Fibroblast of mammary gland (primary cell): Measurements from ENCODE around the gene MYO6.

Source experiments
- DNase-seq: peaks from one replicate; pipeline ENCODE4 v3.0.0-alpha.2; 2010; ENCODE audit warnings: low read depth
- H3K4me3 ChIP-seq: 2 replicates; pipeline ENCODE4 v1.5.1; 2011; ENCODE audit warnings: low read depth, mild to moderate bottlenecking, low read length, moderate library complexity; ENCODE audit not compliant: control insufficient read depth
- CTCF ChIP-seq: conservative IDR thresholded peaks from 2 replicates; pipeline ENCODE4 v1.5.1; 2011; ENCODE audit warnings: low read depth, low read length, inconsistent platforms; ENCODE audit not compliant: control insufficient read depth, insufficient read depth

MYO6 gene

DNA sequence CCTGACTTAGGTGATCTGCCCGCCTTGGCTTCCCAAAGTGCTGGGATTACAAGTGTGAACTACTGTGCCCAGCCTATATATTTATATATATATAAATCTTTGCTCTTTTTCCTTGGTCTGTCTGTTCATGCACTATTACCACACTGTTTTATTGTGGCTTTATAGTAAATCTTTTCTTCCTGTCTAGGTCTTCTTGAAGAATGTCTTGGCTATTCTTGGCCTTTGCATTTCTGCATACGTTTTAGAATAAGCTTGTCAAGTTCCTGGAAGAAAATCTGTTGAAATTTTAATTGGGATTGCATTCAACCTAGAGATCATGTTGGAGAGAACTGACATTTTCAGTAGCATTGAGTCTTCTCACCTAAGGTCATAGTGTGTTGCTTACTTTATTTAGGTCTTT, 37.1 kb downstream of the MYO6 start:
- no peak overlapping the region for H3K4me3 ChIP-seq
- DNase-seq = no peak
- no peak for TF ChIP-seq CTCF

GRCh38 chr6:75788894-75789293, 39.9 kb downstream of the MYO6 start:
- no peak overlapping the region for H3K4me3 ChIP-seq
- TF ChIP-seq CTCF = no peak
- DNase-seq = no peak

DNA sequence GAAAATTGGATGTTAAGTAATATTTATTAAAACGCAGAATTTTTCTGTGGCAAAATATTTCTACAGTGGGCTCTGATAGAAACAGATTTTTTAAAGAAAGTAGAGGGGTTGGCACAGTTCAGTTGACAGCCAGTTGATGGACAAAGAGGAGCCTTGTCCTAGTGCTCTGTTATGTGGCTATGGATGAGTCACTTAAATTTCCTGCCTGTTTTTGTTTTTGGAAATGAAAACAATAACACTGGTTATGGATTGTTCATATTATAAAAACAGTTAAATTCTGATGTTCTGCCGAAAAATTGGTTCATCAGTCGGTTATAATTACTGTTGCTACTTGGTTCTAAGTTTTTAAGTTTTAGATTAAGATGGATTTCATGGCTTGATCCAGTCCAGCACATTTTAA, 42.8 kb downstream of the MYO6 start:
- H3K4me3 ChIP-seq = no peak overlapping the region
- DNase-seq = peak; percentile 16
- no peak for TF ChIP-seq CTCF

GRCh38 chr6:75794351-75794846, 45.4 kb downstream of the MYO6 start:
- TF ChIP-seq CTCF = no peak
- no peak overlapping the region for H3K4me3 ChIP-seq

DNA sequence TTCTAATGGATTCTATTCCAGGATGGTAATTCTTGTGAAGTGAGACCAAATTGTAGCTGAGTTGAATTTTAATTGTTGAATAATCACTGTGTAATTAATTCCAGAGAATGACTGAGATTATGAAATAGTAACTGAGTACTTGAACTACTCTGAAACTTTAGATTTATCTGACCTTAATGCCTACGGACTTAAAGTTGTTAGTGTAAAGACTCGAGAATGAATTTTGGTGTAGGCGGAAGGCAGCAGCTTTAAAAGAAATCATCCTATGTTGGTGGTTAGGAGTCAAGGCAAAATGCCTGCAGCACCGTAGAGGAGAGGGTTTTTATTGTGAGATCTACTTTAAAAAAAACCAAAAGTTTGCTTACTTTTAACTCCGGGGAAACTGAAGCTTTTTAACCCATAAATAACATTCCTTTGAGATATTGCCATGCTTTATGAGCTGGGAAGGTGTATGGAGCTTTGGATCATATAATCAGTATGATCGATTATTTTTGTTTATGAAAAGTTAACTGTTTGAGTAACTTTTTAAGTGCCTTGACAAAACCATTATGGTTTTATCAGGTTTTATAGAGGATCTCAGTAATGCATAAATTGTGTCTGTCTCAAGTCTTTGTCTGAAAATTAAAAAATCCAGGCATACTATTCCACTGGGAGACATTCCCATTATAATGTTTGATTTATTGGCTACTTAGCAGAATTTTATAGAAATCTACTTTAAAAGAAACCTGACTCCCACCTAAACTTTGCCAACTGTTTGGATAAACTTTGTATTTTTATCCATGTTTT, 46.1 kb downstream of the MYO6 start:
- H3K4me3 ChIP-seq = no peak overlapping the region
- peak; percentile 7 for DNase-seq
- no peak for TF ChIP-seq CTCF

More at GRCh38 chr6:75794351-75794846, 45.4 kb downstream of the MYO6 start:
- DNase-seq = no peak

DNA sequence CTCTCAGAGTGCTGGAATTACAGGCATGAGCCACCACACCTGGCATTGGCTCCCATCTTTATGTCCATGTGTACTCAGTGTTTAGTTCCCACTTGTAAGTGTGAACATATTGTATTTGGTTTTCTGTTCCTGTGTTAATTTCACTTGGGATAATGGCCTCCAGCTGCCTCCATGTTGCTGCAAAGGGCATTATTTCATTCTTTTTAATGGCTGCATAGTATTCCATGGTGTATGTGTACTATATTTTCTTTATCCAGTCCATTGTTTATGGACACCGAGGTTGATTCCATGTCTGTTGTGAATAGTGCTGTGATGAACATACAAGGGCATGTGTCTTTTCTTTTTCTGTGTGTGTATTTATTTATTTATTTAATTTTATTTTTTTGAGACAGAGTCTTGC, 47.7 kb downstream of the MYO6 start:
- H3K4me3 ChIP-seq = no peak overlapping the region
- no peak for TF ChIP-seq CTCF
- no peak for DNase-seq
